ENCODE results near the gene COL17A1. TPM values are rescaled to one million over a fixed set of nuclear protein-coding genes. Genes with fewer than 3 reads are reported as not detected.

Gene COL17A1
- total RNA-seq, 2 experiments from 2014 or later, result not detected

DNA sequence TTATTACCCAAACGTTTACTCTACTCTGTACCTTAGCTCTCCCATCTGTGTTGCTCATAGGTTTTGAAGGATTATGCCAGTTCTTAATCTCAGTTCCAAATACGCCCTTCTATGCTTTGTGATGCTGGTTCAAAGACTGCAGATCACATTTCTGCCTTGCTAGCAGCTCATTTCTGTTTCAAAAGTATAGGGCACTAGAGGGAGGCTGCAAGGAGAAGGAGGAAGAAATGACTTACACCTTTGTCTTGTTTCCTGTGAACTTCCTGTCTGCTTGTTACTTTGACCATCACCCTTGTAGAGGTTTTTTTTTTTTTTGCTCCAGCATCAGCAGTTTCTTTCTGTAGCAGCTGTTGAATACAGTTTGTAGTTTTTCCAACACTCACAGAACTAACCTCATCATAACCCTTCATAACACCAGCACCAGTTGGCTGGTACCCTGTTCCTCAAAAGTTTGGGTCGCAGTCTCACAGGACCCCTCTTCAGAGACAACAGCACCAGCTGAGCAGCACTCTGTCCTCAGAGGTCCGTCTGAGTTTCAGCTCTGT, 102.2 kb downstream of the COL17A1 start:
- Mint-ChIP-seq H3K4me1 (ENCODE audit: low read depth) (peaks cover 71% of the 10 kb centered on the region), H3K36me3 (ENCODE audit: low read depth) (no peaks in the 10 kb centered on the region), H3K27ac (peak overlapping the region; percentile 89), H3K9me3 (no peaks in the 10 kb centered on the region), H3K27me3 (no peaks in the 10 kb centered on the region), H3K4me3 (peak overlapping the region; percentile 50)
- TF ChIP-seq, protein P1, sequence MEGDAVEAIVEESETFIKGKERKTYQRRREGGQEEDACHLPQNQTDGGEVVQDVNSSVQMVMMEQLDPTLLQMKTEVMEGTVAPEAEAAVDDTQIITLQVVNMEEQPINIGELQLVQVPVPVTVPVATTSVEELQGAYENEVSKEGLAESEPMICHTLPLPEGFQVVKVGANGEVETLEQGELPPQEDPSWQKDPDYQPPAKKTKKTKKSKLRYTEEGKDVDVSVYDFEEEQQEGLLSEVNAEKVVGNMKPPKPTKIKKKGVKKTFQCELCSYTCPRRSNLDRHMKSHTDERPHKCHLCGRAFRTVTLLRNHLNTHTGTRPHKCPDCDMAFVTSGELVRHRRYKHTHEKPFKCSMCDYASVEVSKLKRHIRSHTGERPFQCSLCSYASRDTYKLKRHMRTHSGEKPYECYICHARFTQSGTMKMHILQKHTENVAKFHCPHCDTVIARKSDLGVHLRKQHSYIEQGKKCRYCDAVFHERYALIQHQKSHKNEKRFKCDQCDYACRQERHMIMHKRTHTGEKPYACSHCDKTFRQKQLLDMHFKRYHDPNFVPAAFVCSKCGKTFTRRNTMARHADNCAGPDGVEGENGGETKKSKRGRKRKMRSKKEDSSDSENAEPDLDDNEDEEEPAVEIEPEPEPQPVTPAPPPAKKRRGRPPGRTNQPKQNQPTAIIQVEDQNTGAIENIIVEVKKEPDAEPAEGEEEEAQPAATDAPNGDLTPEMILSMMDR (IDR thresholded peaks at IDR 0.05), result no peak
- ChIA-PET POLR2A (interaction anchor here (0.8 kb wide), 1 partner anchor 138 kb away, joined by 4 read pairs; the partner anchor contains the start of gene SFR1), CTCF (interaction anchor here (0.7 to 2.2 kb wide), 9 partner anchors 11 to 138 kb away, joined by 3 to 6 read pairs (median 3); partner anchors contain the start of gene SFR1)
- intact Hi-C loops (cut with micrococcal nuclease), result no loop called here
- DNase-seq (peak; percentile 17), ATAC-seq (peak; percentile 89)

DNA sequence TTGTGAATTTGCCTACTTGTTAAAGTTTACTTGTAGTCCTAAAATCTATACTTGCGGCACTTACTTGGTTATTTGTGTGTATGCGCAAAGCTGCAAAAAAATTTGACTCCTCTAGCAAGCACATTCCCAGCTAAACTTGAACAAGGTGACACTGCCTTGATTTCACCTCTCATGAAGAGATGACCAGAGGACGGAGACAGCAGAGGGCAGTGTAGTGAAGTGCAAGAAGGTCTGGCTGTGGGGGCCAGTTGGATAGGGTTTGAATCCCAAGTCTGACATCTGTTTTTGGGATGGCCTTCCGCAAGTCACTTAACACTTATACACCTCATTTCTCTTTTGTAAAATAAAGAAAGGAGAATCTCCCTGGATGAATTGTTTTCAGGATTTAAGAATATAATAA, 103.0 kb downstream of the COL17A1 start:
- CTCF ChIA-PET, result interaction anchor here (0.7 to 2.2 kb wide), 7 partner anchors 46 to 139 kb away, joined by 3 to 6 read pairs (median 3); partner anchors contain the start of gene SFR1
- Mint-ChIP-seq H3K9me3 (no peaks in the 10 kb centered on the region), H3K27me3 (no peaks in the 10 kb centered on the region), H3K36me3 (ENCODE audit: low read depth) (no peaks in the 10 kb centered on the region), H3K4me3 (no peak overlapping the region), H3K4me1 (ENCODE audit: low read depth) (peaks cover 68% of the 10 kb centered on the region), H3K27ac (peak overlapping the region; percentile 89)
- intact Hi-C loops (cut with micrococcal nuclease), result no loop called here
- DNase-seq, result no peak
- POLR2A ChIA-PET, result no interaction called here
- TF ChIP-seq, protein P1 (IDR thresholded peaks at IDR 0.05), result no peak
- ATAC-seq, result no peak

Small RNAs within 50 kb of the gene (microRNA-seq; reads per million reads assigned to microRNA genes)
- gene MIR936 (ENCODE audit: borderline microRNAs expressed, borderline replicate concordance), result not detected

Other genes starting within 250 kb of the COL17A1 start
- 1 to 10 TPM; 6.5 to 7.4 TPM for gene SH3PXD2A, start 230.3 kb downstream of the COL17A1 start, total RNA-seq
- gene STN1, start 167.7 kb downstream of the COL17A1 start, total RNA-seq, result 10 to 100 TPM; 32.1 to 32.4 TPM
- 10 to 100 TPM; 17.8 to 19.2 TPM for gene SLK, start 118.7 kb downstream of the COL17A1 start, total RNA-seq
- 10 to 100 TPM; 16.8 to 17.9 TPM for gene SFR1, start 36.3 kb upstream of the COL17A1 start, total RNA-seq
- gene CFAP43, start 146.5 kb upstream of the COL17A1 start, total RNA-seq, result under 1 TPM in 1 of 2 experiments, not detected in 1; 0.16 TPM
- 100 to 1,000 TPM; 179 to 189 TPM for gene GSTO1, start 169.0 kb upstream of the COL17A1 start, total RNA-seq
- gene GSTO2, start 183.3 kb upstream of the COL17A1 start, total RNA-seq, result 1 to 10 TPM; 1.8 to 2.7 TPM